Mucosa of rectum (tissue), 2 donors: Measurements from ENCODE around the gene OSBPL5.

ENCODE experiments used
- H3K27ac ChIP-seq, 2 donors: one replicate each; pipeline ENCODE4 v1.7.0; 2013; ENCODE audit warnings: inconsistent platforms in 2 of 2, low read depth in 2 of 2, low read length in 2 of 2
- H3K27me3 ChIP-seq, 2 donors: one replicate each; pipeline ENCODE4 v1.7.0; 2013; ENCODE audit warnings: low read length in 2 of 2; ENCODE audit not compliant: control insufficient read depth in 2 of 2, insufficient read depth in 2 of 2
- H3K36me3 ChIP-seq, 2 donors: one replicate each; pipeline ENCODE4 v1.7.0; 2013; ENCODE audit warnings: low read length in 2 of 2; ENCODE audit not compliant: control insufficient read depth in 2 of 2, insufficient read depth in 2 of 2
- H3K4me1 ChIP-seq, 2 donors: one replicate each; pipeline ENCODE4 v1.7.0; 2013; ENCODE audit warnings: low read length in 2 of 2, mild to moderate bottlenecking in 1 of 2; ENCODE audit not compliant: control insufficient read depth in 2 of 2, insufficient read depth in 2 of 2
- H3K4me3 ChIP-seq, 2 donors: one replicate each; pipeline ENCODE4 v1.7.0; 2013; ENCODE audit warnings: low read length in 2 of 2
- H3K9ac ChIP-seq, 2 donors: one replicate each; pipeline ENCODE4 v1.7.0; 2013; ENCODE audit warnings: low read length in 2 of 2, low read depth in 1 of 2, mild to moderate bottlenecking in 1 of 2
- H3K9me3 ChIP-seq, 2 donors: one replicate each; pipeline ENCODE4 v1.7.0; 2013; ENCODE audit warnings: low read length in 2 of 2; ENCODE audit not compliant: control insufficient read depth in 2 of 2
- donor health status: healthy.
- donor health status: Normal muscosa, but diverticular disease.

Gene OSBPL5

GRCh38 chr11:3043315-3043871 is 121.7 kb downstream of the OSBPL5 start:
- H3K4me1 ChIP-seq = no peaks in the 10 kb centered on the region
- no peak overlapping the region for H3K4me3 ChIP-seq
- peaks cover 44 to 45% of the 10 kb centered on the region in 2 donors for H3K36me3 ChIP-seq
- no peak overlapping the region for H3K9ac ChIP-seq
- no peaks in the 10 kb centered on the region for H3K9me3 ChIP-seq
- H3K27me3 ChIP-seq = no peaks in the 10 kb centered on the region
- H3K27ac ChIP-seq = no peak overlapping the region

GRCh38 chr11:3042496-3043314 is 122.4 kb downstream of the OSBPL5 start:
- no peak overlapping the region for H3K27ac ChIP-seq
- H3K4me3 ChIP-seq = no peak overlapping the region
- no peaks in the 10 kb centered on the region for H3K27me3 ChIP-seq
- H3K9me3 ChIP-seq = no peaks in the 10 kb centered on the region
- peaks cover under 1 to 2% of the 10 kb centered on the region in 2 donors for H3K4me1 ChIP-seq
- H3K36me3 ChIP-seq = peaks cover 50 to 52% of the 10 kb centered on the region in 2 donors
- H3K9ac ChIP-seq = no peak overlapping the region

- Histone ChIP-seq H3K27ac (no peak overlapping the region), H3K36me3 (peaks cover 54% of the 10 kb centered on the region in 2 donors), H3K9ac (no peak overlapping the region)
Measured at GRCh38 chr11:3041699-3042441, 123.2 kb downstream of the OSBPL5 start.

GRCh38 chr11:3040881-3041280 is 124.2 kb downstream of the OSBPL5 start:
- Histone ChIP-seq H3K36me3 (peaks cover 58 to 62% of the 10 kb centered on the region in 2 donors), H3K9ac (no peak overlapping the region), H3K27me3 (no peaks in the 10 kb centered on the region), H3K4me1 (peaks cover 4 to 5% of the 10 kb centered on the region in 2 donors), H3K9me3 (no peaks in the 10 kb centered on the region), H3K27ac (no peak overlapping the region), H3K4me3 (no peak overlapping the region)

More at GRCh38 chr11:3041699-3042441, 123.2 kb downstream of the OSBPL5 start:
- H3K27me3 ChIP-seq = no peaks in the 10 kb centered on the region
- no peaks in the 10 kb centered on the region for H3K9me3 ChIP-seq
- peaks cover 4 to 5% of the 10 kb centered on the region in 2 donors for H3K4me1 ChIP-seq
- no peak overlapping the region for H3K4me3 ChIP-seq

- H3K4me1 ChIP-seq = peaks cover 4 to 5% of the 10 kb centered on the region in 2 donors
- H3K27ac ChIP-seq = no peak overlapping the region
- no peaks in the 10 kb centered on the region for H3K9me3 ChIP-seq
- H3K9ac ChIP-seq = no peak overlapping the region
- H3K36me3 ChIP-seq = peaks cover 52 to 64% of the 10 kb centered on the region in 2 donors
- H3K4me3 ChIP-seq = no peak overlapping the region
- H3K27me3 ChIP-seq = no peaks in the 10 kb centered on the region
Measured at GRCh38 chr11:3037945-3038271, 127.2 kb downstream of the OSBPL5 start.
